OCI-LY7 (cell line): ENCODE measurements around the gene SEPHS1. TPM values are rescaled to one million over a fixed set of nuclear protein-coding genes. Genes with fewer than 3 reads are reported as not detected.

Experiments
- BruUV-seq: library from RNA; stranded (reverse); fragments of 400-500 nt; replicated peaks from 2 replicates; lab custom pipeline; 2021; lab: Mats Ljungman, UMichigan
- CTCF ChIA-PET: fragments of 300-600 bp; sonication (Branson Sonifier 250); formaldehyde crosslinking; loops from one replicate; lab custom pipeline; 2022; ENCODE audit warnings: antibody characterized with exemption; ENCODE audit not compliant: unreplicated experiment; lab: Charles Lee
- POLR2A ChIA-PET: fragments of 300-600 bp; sonication (Branson Sonifier 250); formaldehyde crosslinking; loops from one replicate; lab custom pipeline; 2022; ENCODE audit warnings: antibody characterized with exemption; lab: Charles Lee
- DNase-seq: peaks from one replicate; pipeline ENCODE4 v3.0.0-alpha.2; 2015; ENCODE audit warnings: low spot score
- H2AFZ ChIP-seq: fragments of 200-600 bp; sonication (generic), shearing (Covaris generic); 2 replicates; pipeline ENCODE4 v1.6.1; 2014; ENCODE audit warnings: mild to moderate bottlenecking, antibody characterized with exemption, low read length, moderate library complexity
- H3K27ac ChIP-seq: fragments of 200-600 bp; sonication (generic); 2 replicates; pipeline ENCODE4 v1.5.1; 2014; ENCODE audit warnings: mixed run types, low read depth, mild to moderate bottlenecking, moderate library complexity, low read length, inconsistent platforms; ENCODE audit not compliant: poor library complexity, severe bottlenecking
- H3K36me3 ChIP-seq: fragments of 200-600 bp; sonication (generic); 2 replicates; pipeline ENCODE4 v1.6.1; 2014; ENCODE audit warnings: mild to moderate bottlenecking, antibody characterized with exemption, low read length, moderate library complexity, mixed read lengths; ENCODE audit not compliant: insufficient read depth
- H3K4me1 ChIP-seq: fragments of 200-600 bp; sonication (generic); 2 replicates; pipeline ENCODE4 v1.5.1; 2014; ENCODE audit warnings: mild to moderate bottlenecking, low read length; ENCODE audit not compliant: insufficient read depth, poor library complexity, severe bottlenecking
- H3K4me2 ChIP-seq: fragments of 200-600 bp; sonication (generic); 2 replicates; pipeline ENCODE4 v1.6.1; 2014; ENCODE audit warnings: mild to moderate bottlenecking, low read length
- H3K4me3 ChIP-seq: fragments of 200-600 bp; sonication (generic); 2 replicates; pipeline ENCODE4 v1.5.1; 2014; ENCODE audit warnings: mild to moderate bottlenecking, low read depth, low read length; ENCODE audit not compliant: poor library complexity, severe bottlenecking
- H3K79me2 ChIP-seq: fragments of 200-600 bp; sonication (generic); 2 replicates; pipeline ENCODE4 v1.6.1; 2016; ENCODE audit warnings: low read depth, mild to moderate bottlenecking, low read length, moderate library complexity, mixed read lengths; ENCODE audit not compliant: insufficient read depth
- H3K9me2 ChIP-seq: fragments of 200-600 bp; sonication (generic); 2 replicates; pipeline ENCODE4 v1.6.1; 2016; ENCODE audit warnings: mild to moderate bottlenecking, low read length, mixed read lengths; ENCODE audit not compliant: insufficient read depth
- H3K9me3 ChIP-seq: fragments of 200-600 bp; sonication (generic); 2 replicates; pipeline ENCODE4 v1.6.1; 2014; ENCODE audit warnings: mild to moderate bottlenecking, mixed run types, low read length, mixed read lengths
- H4K20me1 ChIP-seq: fragments of 200-600 bp; sonication (generic); 2 replicates; pipeline ENCODE4 v1.6.1; 2014; ENCODE audit warnings: mild to moderate bottlenecking, antibody characterized with exemption, low read length, moderate library complexity, mixed read lengths; ENCODE audit not compliant: insufficient read depth
- EZH2phosphoT487 ChIP-seq: fragments of 200-600 bp; sonication (generic); IDR thresholded peaks from 2 replicates; pipeline ENCODE4 v1.6.1; 2018; ENCODE audit warnings: low read depth, borderline replicate concordance, mild to moderate bottlenecking, mixed run types, antibody characterized with exemption, low read length, moderate library complexity, mixed read lengths
- intact Hi-C: fragments of 100-400 bp; cut with micrococcal nuclease; formaldehyde crosslinking; loops from one replicate; pipeline ENCODE4 v1.10.0; 2022; ENCODE audit not compliant: unreplicated experiment
- total RNA-seq, 2 experiments: library from RNA; depleted of rRNA in 1 of 2; stranded (reverse); fragments of >200 nt in 1 of 2; shearing (Covaris generic) in 1 of 2; gene quantifications; 2 replicates each; pipeline ENCODE4 v1.2.3, GENCODE V29; 2014 to 2022
- TF ChIP-seq, protein P1 (sequence below): fragments of 200-600 bp; sonication (generic); conservative IDR thresholded peaks from 2 replicates; pipeline ENCODE4 v1.5.1; 2014; ENCODE audit warnings: mild to moderate bottlenecking, antibody characterized with exemption, low read length, moderate library complexity, mixed read lengths

Gene SEPHS1
- total RNA-seq, 2 experiments from 2014 or later = 72.7 to 113 TPM

DNA sequence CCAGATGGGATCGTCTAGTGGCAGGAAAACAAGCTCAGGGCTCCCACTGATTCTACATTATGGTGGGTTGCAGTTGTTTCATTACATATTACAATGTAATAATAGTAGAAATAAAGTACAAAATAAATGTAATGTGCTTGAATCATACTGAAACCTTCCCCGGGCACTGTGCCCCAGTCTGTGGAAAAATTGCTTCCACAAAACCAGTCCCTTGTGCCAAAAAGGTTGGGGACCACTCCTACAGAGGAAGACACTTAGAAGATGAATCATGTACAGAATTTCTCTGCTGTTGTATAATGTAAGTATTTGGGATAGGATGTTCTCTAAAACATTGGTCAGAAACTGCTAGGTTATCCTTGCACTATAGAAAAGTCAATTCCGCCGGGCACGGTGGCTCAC lies 36.9 kb downstream of the SEPHS1 start:
- H3K27ac ChIP-seq = no peak overlapping the region
- no peaks in the 10 kb centered on the region for H3K4me1 ChIP-seq
- TF ChIP-seq, protein P1, sequence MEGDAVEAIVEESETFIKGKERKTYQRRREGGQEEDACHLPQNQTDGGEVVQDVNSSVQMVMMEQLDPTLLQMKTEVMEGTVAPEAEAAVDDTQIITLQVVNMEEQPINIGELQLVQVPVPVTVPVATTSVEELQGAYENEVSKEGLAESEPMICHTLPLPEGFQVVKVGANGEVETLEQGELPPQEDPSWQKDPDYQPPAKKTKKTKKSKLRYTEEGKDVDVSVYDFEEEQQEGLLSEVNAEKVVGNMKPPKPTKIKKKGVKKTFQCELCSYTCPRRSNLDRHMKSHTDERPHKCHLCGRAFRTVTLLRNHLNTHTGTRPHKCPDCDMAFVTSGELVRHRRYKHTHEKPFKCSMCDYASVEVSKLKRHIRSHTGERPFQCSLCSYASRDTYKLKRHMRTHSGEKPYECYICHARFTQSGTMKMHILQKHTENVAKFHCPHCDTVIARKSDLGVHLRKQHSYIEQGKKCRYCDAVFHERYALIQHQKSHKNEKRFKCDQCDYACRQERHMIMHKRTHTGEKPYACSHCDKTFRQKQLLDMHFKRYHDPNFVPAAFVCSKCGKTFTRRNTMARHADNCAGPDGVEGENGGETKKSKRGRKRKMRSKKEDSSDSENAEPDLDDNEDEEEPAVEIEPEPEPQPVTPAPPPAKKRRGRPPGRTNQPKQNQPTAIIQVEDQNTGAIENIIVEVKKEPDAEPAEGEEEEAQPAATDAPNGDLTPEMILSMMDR = no peak
- TF ChIP-seq EZH2phosphoT487 = no peak
- POLR2A ChIA-PET = interaction anchor here (0.6 kb wide), 1 partner anchor 140 kb away, joined by 3 read pairs; no protein-coding TSS in a partner anchor
- no peaks in the 10 kb centered on the region for H3K36me3 ChIP-seq
- no peak overlapping the region for H3K4me3 ChIP-seq
- no peak overlapping the region for H2AFZ ChIP-seq
- DNase-seq = no peak
- no peaks in the 10 kb centered on the region for H3K9me3 ChIP-seq
- H4K20me1 ChIP-seq = no peaks in the 10 kb centered on the region
- no TSS peak for BruUV-seq
- no peak overlapping the region for H3K4me2 ChIP-seq
- no peaks in the 10 kb centered on the region for H3K9me2 ChIP-seq
- CTCF ChIA-PET = no interaction called here
- intact Hi-C loops = no loop called here
- no peaks in the 10 kb centered on the region for H3K79me2 ChIP-seq

DNA sequence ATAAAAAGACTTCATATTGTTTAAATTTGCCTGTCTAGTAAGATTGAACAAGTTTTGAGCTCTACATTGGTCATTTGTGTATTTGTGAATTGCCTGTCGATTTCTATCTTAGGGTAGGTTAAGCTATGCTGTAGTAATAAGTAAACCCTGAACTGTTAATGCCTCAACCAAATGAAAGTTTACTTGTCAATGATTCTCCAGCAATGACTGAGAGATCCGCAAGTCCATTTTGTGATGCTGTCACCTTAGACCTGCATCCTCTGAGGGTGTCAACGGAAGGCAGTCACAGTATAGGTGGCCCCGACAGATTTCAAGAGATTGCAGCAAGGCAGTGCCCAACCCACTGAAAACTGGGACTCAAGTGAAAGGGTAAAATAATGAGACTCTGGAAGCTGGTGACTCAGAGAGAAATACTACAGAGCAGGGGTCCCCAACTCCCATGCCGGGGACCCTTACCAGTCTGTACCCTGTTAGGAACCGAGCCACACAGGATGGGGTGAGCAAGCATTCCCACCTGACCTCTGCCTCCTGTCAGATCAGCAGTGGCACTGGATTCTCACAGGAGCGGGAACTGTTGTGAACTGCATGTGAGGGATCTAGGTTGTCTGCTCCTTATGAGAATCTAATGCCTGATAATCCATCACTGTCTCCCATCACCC lies 37.4 kb downstream of the SEPHS1 start:
- ChIA-PET CTCF (no interaction called here), POLR2A (interaction anchor here (0.6 kb wide), 1 partner anchor 139 kb away, joined by 3 read pairs; no protein-coding TSS in a partner anchor)
- Histone ChIP-seq H2AFZ (no peak overlapping the region), H3K4me3 (no peak overlapping the region), H3K79me2 (no peaks in the 10 kb centered on the region), H3K9me2 (no peaks in the 10 kb centered on the region), H3K9me3 (no peaks in the 10 kb centered on the region), H3K4me2 (no peak overlapping the region), H3K36me3 (no peaks in the 10 kb centered on the region), H4K20me1 (no peaks in the 10 kb centered on the region), H3K27ac (no peak overlapping the region), H3K4me1 (no peaks in the 10 kb centered on the region)
- TF ChIP-seq, protein P1 = no peak
- TF ChIP-seq EZH2phosphoT487 = no peak
- intact Hi-C loops = no loop called here
- BruUV-seq = no TSS peak
- no peak for DNase-seq

DNA sequence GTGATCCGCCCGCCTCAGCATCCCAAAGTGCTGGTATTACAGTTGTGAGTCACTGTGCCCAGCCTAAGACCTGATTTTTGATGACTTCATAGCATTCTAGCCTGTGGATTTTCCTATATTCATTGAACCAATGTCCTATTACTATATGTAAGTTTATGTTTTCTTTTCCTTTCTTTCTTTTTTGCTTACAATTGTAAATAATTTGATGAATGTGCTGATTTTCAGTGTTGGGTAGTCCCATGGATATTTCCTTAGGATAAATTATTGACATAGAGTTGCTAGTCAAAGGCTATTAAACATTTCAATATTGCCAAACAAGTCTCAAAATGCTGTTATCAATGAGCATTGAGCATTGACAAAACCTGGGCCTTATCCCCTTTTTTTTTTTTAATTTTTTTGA lies 38.3 kb downstream of the SEPHS1 start:
- CTCF ChIA-PET = no interaction called here
- H3K4me2 ChIP-seq = no peak overlapping the region
- intact Hi-C loops = no loop called here
- H3K79me2 ChIP-seq = no peaks in the 10 kb centered on the region
- no peak overlapping the region for H3K4me3 ChIP-seq
- H3K4me1 ChIP-seq = no peaks in the 10 kb centered on the region
- no peak overlapping the region for H3K27ac ChIP-seq
- H3K36me3 ChIP-seq = no peaks in the 10 kb centered on the region
- TF ChIP-seq, protein P1 = no peak
- no peak for TF ChIP-seq EZH2phosphoT487
- no peaks in the 10 kb centered on the region for H4K20me1 ChIP-seq
- no TSS peak for BruUV-seq
- H2AFZ ChIP-seq = no peak overlapping the region
- H3K9me2 ChIP-seq = no peaks in the 10 kb centered on the region
- POLR2A ChIA-PET = interaction anchor here (0.6 kb wide), 1 partner anchor 85 kb away, joined by 5 read pairs; no protein-coding TSS in a partner anchor
- DNase-seq = no peak
- H3K9me3 ChIP-seq = no peaks in the 10 kb centered on the region
